Measurements from ENCODE around the gene HOXD3. TPM values are rescaled to one million over a fixed set of nuclear protein-coding genes. Genes with fewer than 3 reads are reported as not detected.
A peak's percentile ranks its signal among the peaks of the same experiment; 100 is the strongest.

Gene HOXD3
- total RNA-seq, 1 donor from 2014 or later = 25.4 TPM

GRCh38 chr2:176145085-176145969 lies 11.8 kb upstream of the HOXD3 start:
- H3K27ac Mint-ChIP-seq = no peak overlapping the region
- peaks cover 6% of the 10 kb centered on the region for H3K36me3 Mint-ChIP-seq
- no peaks in the 10 kb centered on the region for H3K9me3 Mint-ChIP-seq
- peaks cover 15% of the 10 kb centered on the region for H3K4me1 Mint-ChIP-seq (ENCODE audit: unreplicated experiment)
- H3K27me3 Mint-ChIP-seq = peaks cover 98% of the 10 kb centered on the region
- no peak for TF ChIP-seq CTCF (conservative IDR thresholded peaks at IDR 0.05)
- H3K4me3 Mint-ChIP-seq = no peak overlapping the region
- no peak for DNase-seq (ENCODE audit: extremely low spot score, unreplicated experiment)

GRCh38 chr2:176146101-176146500 lies 11.0 kb upstream of the HOXD3 start:
- DNase-seq (ENCODE audit: extremely low spot score, unreplicated experiment) = no peak
- H3K27me3 Mint-ChIP-seq = peaks cover 100% of the 10 kb centered on the region
- H3K9me3 Mint-ChIP-seq = no peaks in the 10 kb centered on the region
- no peak overlapping the region for H3K4me3 Mint-ChIP-seq
- peaks cover 17% of the 10 kb centered on the region for H3K4me1 Mint-ChIP-seq (ENCODE audit: unreplicated experiment)
- peaks cover 8% of the 10 kb centered on the region for H3K36me3 Mint-ChIP-seq
- TF ChIP-seq CTCF (conservative IDR thresholded peaks at IDR 0.05) = no peak
- H3K27ac Mint-ChIP-seq = no peak overlapping the region

GRCh38 chr2:176146645-176147044 lies 10.5 kb upstream of the HOXD3 start:
- Mint-ChIP-seq H3K27me3 (peaks cover 100% of the 10 kb centered on the region), H3K4me1 (ENCODE audit: unreplicated experiment) (peaks cover 21% of the 10 kb centered on the region), H3K4me3 (peak overlapping the region; percentile 44), H3K27ac (no peak overlapping the region), H3K36me3 (peaks cover 8% of the 10 kb centered on the region), H3K9me3 (no peaks in the 10 kb centered on the region)
- DNase-seq (ENCODE audit: extremely low spot score, unreplicated experiment) = no peak
- TF ChIP-seq CTCF (conservative IDR thresholded peaks at IDR 0.05) = no peak

- peaks cover 94% of the 10 kb centered on the region for H3K27me3 Mint-ChIP-seq
- H3K9me3 Mint-ChIP-seq = no peaks in the 10 kb centered on the region
- no peak for TF ChIP-seq CTCF (conservative IDR thresholded peaks at IDR 0.05)
- H3K4me3 Mint-ChIP-seq = peak overlapping the region; percentile 72
- peaks cover 8% of the 10 kb centered on the region for H3K36me3 Mint-ChIP-seq
- peaks cover 21% of the 10 kb centered on the region for H3K4me1 Mint-ChIP-seq (ENCODE audit: unreplicated experiment)
- no peak overlapping the region for H3K27ac Mint-ChIP-seq
- DNase-seq (ENCODE audit: extremely low spot score, unreplicated experiment) = no peak
Observed at GRCh38 chr2:176147210-176147799, 9.8 kb upstream of the HOXD3 start.

- Mint-ChIP-seq H3K4me1 (ENCODE audit: unreplicated experiment) (peaks cover 21% of the 10 kb centered on the region), H3K27me3 (peaks cover 94% of the 10 kb centered on the region), H3K36me3 (peaks cover 8% of the 10 kb centered on the region), H3K27ac (peak overlapping the region; percentile 21), H3K4me3 (peak overlapping the region; percentile 76), H3K9me3 (no peaks in the 10 kb centered on the region)
- no peak for TF ChIP-seq CTCF (conservative IDR thresholded peaks at IDR 0.05)
- DNase-seq (ENCODE audit: extremely low spot score, unreplicated experiment) = no peak
Observed at GRCh38 chr2:176147800-176148496, 9.2 kb upstream of the HOXD3 start.
